ENCODE data around the gene PSMB11. TPM values are rescaled to one million over a fixed set of nuclear protein-coding genes. Genes with fewer than 3 reads are reported as not detected.

PSMB11 gene
- total and polyA plus RNA-seq, 12 donors, result not detected

GRCh38 chr14:23089498-23090253, 47.7 kb downstream of the PSMB11 start:
- 89 to 90% methylated on average over 12 of the region's 12 CpGs for WGBS, 2 donors
- Histone ChIP-seq H3K27me3 (no peaks in the 10 kb centered on the region), H3K27ac (peak overlapping the region in 1 of 10 donors; percentile 12), H3K9me3 (no peaks in the 10 kb centered on the region), H3K4me3 (no peak overlapping the region), H3K36me3 (peaks cover 0 to 87% (median 53%) of the 10 kb centered on the region in 9 donors), H3K4me1 (peaks cover 5 to 61% (median 30%) of the 10 kb centered on the region in 9 donors)
- DNase-seq, result no peak
- intact Hi-C loops (cut with DNase I), result no loop called here
- ATAC-seq, result no peak
- no peak for TF ChIP-seq CTCF (IDR thresholded peaks at IDR 0.05)

- Histone ChIP-seq H3K36me3 (peaks cover 0 to 81% (median 48%) of the 10 kb centered on the region in 9 donors), H3K9me3 (no peaks in the 10 kb centered on the region), H3K4me1 (peaks cover 5 to 57% (median 30%) of the 10 kb centered on the region in 9 donors), H3K27ac (peak overlapping the region in 1 of 10 donors; percentile 12), H3K4me3 (no peak overlapping the region), H3K27me3 (no peaks in the 10 kb centered on the region)
- TF ChIP-seq CTCF (IDR thresholded peaks at IDR 0.05), result no peak
- DNase-seq (no peak), ATAC-seq (no peak)
- WGBS, 2 donors, result 33 to 48% methylated on average over 4 of the region's 4 CpGs
- intact Hi-C loops (cut with DNase I), result no loop called here
Observed at GRCh38 chr14:23090254-23090636, 48.2 kb downstream of the PSMB11 start.

GRCh38 chr14:23091294-23092225, 49.5 kb downstream of the PSMB11 start:
- H3K4me3 ChIP-seq, result no peak overlapping the region
- H3K36me3 ChIP-seq, result peaks cover 0 to 68% (median 36%) of the 10 kb centered on the region in 9 donors
- 83 to 88% methylated on average over 12 of the region's 12 CpGs for WGBS, 2 donors
- peaks cover 6 to 49% (median 33%) of the 10 kb centered on the region in 9 donors for H3K4me1 ChIP-seq
- ATAC-seq, result no peak
- H3K27ac ChIP-seq, result no peak overlapping the region
- H3K9me3 ChIP-seq, result no peaks in the 10 kb centered on the region
- no peak for TF ChIP-seq CTCF (IDR thresholded peaks at IDR 0.05)
- no peaks in the 10 kb centered on the region for H3K27me3 ChIP-seq
- intact Hi-C loops (cut with DNase I), result no loop called here
- no peak for DNase-seq

GRCh38 chr14:23093104-23093503, 51.1 kb downstream of the PSMB11 start:
- DNase-seq (no peak), ATAC-seq (no peak)
- Histone ChIP-seq H3K4me1 (peaks cover 8 to 55% (median 44%) of the 10 kb centered on the region in 9 donors), H3K4me3 (peak overlapping the region in 3 of 10 donors; percentile 70 to 97 (median 91)), H3K27ac (no peak overlapping the region), H3K27me3 (no peaks in the 10 kb centered on the region), H3K36me3 (peaks cover 0 to 63% (median 33%) of the 10 kb centered on the region in 9 donors), H3K9me3 (no peaks in the 10 kb centered on the region)
- WGBS, 2 donors, result 64 to 68% methylated on average over 2 of the region's 2 CpGs
- intact Hi-C loops (cut with DNase I), result no loop called here
- no peak for TF ChIP-seq CTCF (IDR thresholded peaks at IDR 0.05)
